Thymus (tissue), 11 donors: ENCODE data around the gene CDK2. TPM values are rescaled to one million over a fixed set of nuclear protein-coding genes. Genes with fewer than 3 reads are reported as not detected.

Experiments used
- DNase-seq, 9 donors: peaks; one replicate each; pipeline ENCODE4 v3.0.0-alpha.2; 2013; ENCODE audit warnings: low spot score in 9 of 9, low read depth in 6 of 9, missing footprints in 1 of 9
- H3K27ac ChIP-seq, 2 donors: one replicate each; pipeline ENCODE4 v1.5.1; 2013; ENCODE audit warnings: control low read depth in 1 of 2, low read depth in 1 of 2, low read length in 1 of 2, mild to moderate bottlenecking in 1 of 2, moderate library complexity in 1 of 2
- H3K27me3 ChIP-seq, 2 donors: one replicate each; pipeline ENCODE4 v1.5.1; 2013; ENCODE audit warnings: low read length in 1 of 2; ENCODE audit not compliant: control insufficient read depth in 2 of 2, insufficient read depth in 1 of 2
- H3K36me3 ChIP-seq, 2 donors: one replicate each; pipeline ENCODE4 v1.5.1; 2013; ENCODE audit warnings: low read length in 1 of 2, mild to moderate bottlenecking in 1 of 2, moderate library complexity in 1 of 2; ENCODE audit not compliant: control insufficient read depth in 2 of 2, insufficient read depth in 2 of 2
- H3K4me1 ChIP-seq, 2 donors: one replicate each; pipeline ENCODE4 v1.5.1; 2013; ENCODE audit warnings: low read length in 2 of 2; ENCODE audit not compliant: control insufficient read depth in 2 of 2, insufficient read depth in 2 of 2
- H3K4me3 ChIP-seq, 2 donors: one replicate each; pipeline ENCODE4 v1.5.1; 2013; ENCODE audit warnings: low read length in 2 of 2, control low read depth in 1 of 2, mild to moderate bottlenecking in 1 of 2
- H3K9me3 ChIP-seq, 2 donors: one replicate each; pipeline ENCODE4 v1.5.1; 2013; ENCODE audit warnings: low read length in 1 of 2, mild to moderate bottlenecking in 1 of 2; ENCODE audit not compliant: control insufficient read depth in 2 of 2, insufficient read depth in 1 of 2
- WGBS: extraction: QIAGEN DNeasy Blood & Tissue Kit; methylation state at CpG from one replicate; pipeline ENCODE4 v1.1.7; 2013; 5-methylcytosine and 5-hydroxymethylcytosine counted together
- polyA plus RNA-seq: library from polyadenylated mRNA; stranded (reverse); fragments of 200-250 nt; gene quantifications from one replicate; pipeline ENCODE4 v1.2.3, GENCODE V29; 2013
- total RNA-seq: library from RNA; stranded (reverse); fragments of 120-200 nt; gene quantifications from one replicate; pipeline ENCODE4 v1.2.4, GENCODE V29; 2013
- donor health status: healthy.

CDK2 gene
- total and polyA plus RNA-seq, 2 donors: 22.3 to 67.2 TPM

- H3K36me3 ChIP-seq: peaks cover 0 to 17% of the 10 kb centered on the region in 2 donors
- peak within 1 kb of the TSS; percentile 99 to 100 for H3K27ac ChIP-seq
- peaks cover 6 to 40% of the 10 kb centered on the region in 2 donors for H3K4me1 ChIP-seq
- no peaks in the 10 kb centered on the region for H3K9me3 ChIP-seq
- peak within 1 kb of the TSS; percentile 70 to 92 for H3K4me3 ChIP-seq
- 9% methylated on average over 49 of the region's 49 CpGs for WGBS
- H3K27me3 ChIP-seq: no peaks in the 10 kb centered on the region
- peak in 5 of 9 donors; percentile 36 to 70 (median 43) for DNase-seq
Observed at GRCh38 chr12:55927588-55928502, 38.8 kb upstream of the CDK2 start, which contains the start of gene PYM1. PYM1 (minus strand) TSS chr12:55927894; CDS start chr12:55927761, 133 bp downstream.

GRCh38 chr12:55929306-55929791, 37.3 kb upstream of the CDK2 start:
- H3K9me3 ChIP-seq: no peaks in the 10 kb centered on the region
- peaks cover 5 to 28% of the 10 kb centered on the region in 2 donors for H3K36me3 ChIP-seq
- peaks cover 19 to 54% of the 10 kb centered on the region in 2 donors for H3K4me1 ChIP-seq
- peak in 8 of 9 donors; percentile 92 to 99 (median 96) for DNase-seq
- H3K27ac ChIP-seq: peak overlapping the region; percentile 93 to 99
- H3K27me3 ChIP-seq: no peaks in the 10 kb centered on the region
- peak overlapping the region; percentile 70 to 92 for H3K4me3 ChIP-seq
- WGBS: 6% methylated on average over 8 of the region's 8 CpGs

GRCh38 chr12:55930771-55931316, 35.8 kb upstream of the CDK2 start, which contains the start of gene DGKA:
DGKA (plus strand) TSS chr12:55931162; CDS start chr12:55936504, 5,342 bp downstream.
- no peaks in the 10 kb centered on the region for H3K27me3 ChIP-seq
- 4% methylated on average over 3 of the region's 3 CpGs for WGBS
- peaks cover 18 to 60% of the 10 kb centered on the region in 2 donors for H3K4me1 ChIP-seq
- H3K27ac ChIP-seq: peak within 1 kb of the TSS; percentile 94 to 99
- H3K4me3 ChIP-seq: peak within 1 kb of the TSS; percentile 70 to 75
- no peaks in the 10 kb centered on the region for H3K9me3 ChIP-seq
- H3K36me3 ChIP-seq: peaks cover 13 to 37% of the 10 kb centered on the region in 2 donors
- DNase-seq: peak in 8 of 9 donors; percentile 87 to 97 (median 94)

GRCh38 chr12:55931317-55931779, 35.3 kb upstream of the CDK2 start:
- Histone ChIP-seq H3K9me3 (no peaks in the 10 kb centered on the region), H3K4me1 (peaks cover 23 to 60% of the 10 kb centered on the region in 2 donors), H3K36me3 (peaks cover 18 to 42% of the 10 kb centered on the region in 2 donors), H3K4me3 (peak overlapping the region; percentile 70 to 75), H3K27me3 (no peaks in the 10 kb centered on the region), H3K27ac (peak overlapping the region; percentile 94 to 99)
- DNase-seq: no peak
- 3% methylated on average over 10 of the region's 10 CpGs for WGBS

- Histone ChIP-seq H3K9me3 (no peaks in the 10 kb centered on the region), H3K4me3 (peak overlapping the region; percentile 70 to 75), H3K27ac (peak overlapping the region; percentile 94 to 99), H3K4me1 (peaks cover 23 to 66% of the 10 kb centered on the region in 2 donors), H3K27me3 (no peaks in the 10 kb centered on the region), H3K36me3 (peaks cover 24 to 48% of the 10 kb centered on the region in 2 donors)
- WGBS: under 1% methylated on average over 60 of the region's 60 CpGs
- peak in 2 of 9 donors; percentile 36 to 38 for DNase-seq
Observed at GRCh38 chr12:55931780-55932550, 34.7 kb upstream of the CDK2 start.

GRCh38 chr12:55932551-55932910, 34.1 kb upstream of the CDK2 start:
- H3K27ac ChIP-seq: peak overlapping the region; percentile 85 to 94
- H3K9me3 ChIP-seq: no peaks in the 10 kb centered on the region

GRCh38 chr12:55933169-55933798, 33.3 kb upstream of the CDK2 start:
- peak overlapping the region; percentile 70 to 75 for H3K4me3 ChIP-seq
- peaks cover 37 to 59% of the 10 kb centered on the region in 2 donors for H3K36me3 ChIP-seq
- H3K27ac ChIP-seq: peak overlapping the region; percentile 61 to 68
- 66% methylated on average over 7 of the region's 7 CpGs for WGBS
- no peaks in the 10 kb centered on the region for H3K27me3 ChIP-seq
- DNase-seq: peak in 1 of 9 donors; percentile 24
- peaks cover 24 to 74% of the 10 kb centered on the region in 2 donors for H3K4me1 ChIP-seq
- H3K9me3 ChIP-seq: no peaks in the 10 kb centered on the region

More at GRCh38 chr12:55932551-55932910, 34.1 kb upstream of the CDK2 start:
- Histone ChIP-seq H3K4me1 (peaks cover 23 to 71% of the 10 kb centered on the region in 2 donors), H3K4me3 (peak overlapping the region; percentile 70 to 75), H3K36me3 (peaks cover 30 to 54% of the 10 kb centered on the region in 2 donors), H3K27me3 (no peaks in the 10 kb centered on the region)
- peak in 2 of 9 donors; percentile 48 to 73 for DNase-seq
- 2% methylated on average over 4 of the region's 4 CpGs for WGBS
